Measurements from ENCODE around the gene ZNF79. TPM values are rescaled to one million over a fixed set of nuclear protein-coding genes. Genes with fewer than 3 reads are reported as not detected.
A peak's percentile ranks its signal among the peaks of the same experiment; 100 is the strongest.

ZNF79 gene
- total and polyA plus RNA-seq, 9 of the 15 experiments (the other 6 are each of a cell fraction or from before 2014, with no cell fraction given): 0.62 to 7.0 (median 4.1) TPM

DNA sequence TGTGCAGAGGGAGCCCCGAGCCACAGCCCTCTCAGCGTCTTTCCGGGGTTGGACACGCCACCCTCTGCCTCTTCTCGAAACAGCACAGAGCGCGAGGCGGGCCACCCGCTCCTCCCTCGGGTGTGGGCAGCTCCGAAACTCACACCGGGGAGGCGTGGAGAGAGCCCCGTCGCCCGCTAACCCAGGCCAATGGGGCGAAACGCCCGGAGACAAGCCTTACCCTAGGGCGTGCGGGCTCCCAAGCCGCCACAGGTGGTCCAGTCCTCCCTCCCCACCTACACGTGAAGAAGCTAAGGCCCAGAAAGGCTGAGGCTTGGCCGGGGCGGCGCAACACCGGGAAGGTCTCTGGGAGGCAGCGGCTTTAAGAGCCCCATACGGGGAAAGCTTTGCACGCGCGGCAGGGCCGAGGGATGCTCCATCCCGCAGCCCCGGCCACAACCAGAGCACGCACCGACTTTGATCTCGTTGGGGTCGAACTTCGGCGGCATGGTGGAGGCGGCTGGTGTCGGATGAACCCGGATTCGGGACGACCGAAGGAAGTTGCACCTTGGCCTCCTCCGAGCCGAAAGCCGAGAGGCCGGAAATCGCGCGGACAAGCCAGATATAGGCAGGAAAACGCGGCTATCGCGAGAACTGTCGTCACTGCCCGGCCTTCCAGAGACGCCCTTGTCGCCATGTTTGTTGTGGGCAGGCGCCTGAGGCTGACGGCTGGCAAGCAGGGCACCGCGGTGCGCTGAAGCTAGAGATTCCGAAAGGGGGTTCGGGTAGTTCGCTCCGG lies 26.8 kb downstream of the ZNF79 start, which contains the start of the genes LRSAM1 and RPL12 (continued):
- TF ChIP-seq POLR2AphosphoS2 (IDR thresholded peaks at IDR 0.05; ENCODE audit: low read length) (peak; percentile 87; the same call in 1 of the 2 replicates), TCFL5 (CRISPR knock-in tag; conservative IDR thresholded peaks at IDR 0.05) (no peak), SREBF1 (IDR thresholded peaks at IDR 0.05; ENCODE audit: borderline replicate concordance, low read depth, low read length) (no peak), NKRF (IDR thresholded peaks at IDR 0.05; ENCODE audit: borderline replicate concordance) (peak; percentile 64), BRCA1 (IDR thresholded peaks at IDR 0.05) (no peak), BRCA1 (CRISPR knock-in tag; IDR thresholded peaks at IDR 0.05) (0 out of 2 replicates have a peak, but pooled peaks have one; percentile 88), ASH1L (IDR thresholded peaks at IDR 0.05; ENCODE audit: borderline replicate concordance, low read depth, partially characterized antibody) (peak; percentile 59), DIDO1 (tag; IDR thresholded peaks at IDR 0.05; ENCODE audit: low read depth) (peak; percentile 66; the same call in 1 of the 2 replicates), NRF1 (conservative IDR thresholded peaks at IDR 0.05 in 1 of 2, IDR thresholded peaks at IDR 0.05 in 1 of 2) (0 out of 4 replicates have a peak, but pooled peaks of 1 of the 2 experiments have one; percentile 13), RNF219 (CRISPR knock-in tag; IDR thresholded peaks at IDR 0.05) (no peak), ZBTB8A (IDR thresholded peaks at IDR 0.05; ENCODE audit: partially characterized antibody) (no peak), ARID3A (IDR thresholded peaks at IDR 0.05; ENCODE audit: borderline replicate concordance, low read depth, low read length) (no peak), HEY1 (CRISPR knock-in tag; IDR thresholded peaks at IDR 0.05; ENCODE audit: borderline replicate concordance) (no peak), FOXK2 (conservative IDR thresholded peaks at IDR 0.05 in 1 of 2, IDR thresholded peaks at IDR 0.05 in 1 of 2; ENCODE audit: low read depth in 2 of 2) (no peak), GTF3C2 (IDR thresholded peaks at IDR 0.05; ENCODE audit: borderline replicate concordance, extremely low read depth, insufficient read length) (no peak), ZNF76 (CRISPR knock-in tag; IDR thresholded peaks at IDR 0.05; ENCODE audit: borderline replicate concordance) (0 out of 2 replicates have a peak, but pooled peaks have one; percentile 61), ETV1 (tag; conservative IDR thresholded peaks at IDR 0.05; ENCODE audit: low read depth) (peak; percentile 87), RBM39 (optimal IDR thresholded peaks at IDR 0.05; ENCODE audit: low read depth, low read length) (peak; percentile 84)
